ENCODE measurements around the gene KCNK3. TPM values are rescaled to one million over a fixed set of nuclear protein-coding genes. Genes with fewer than 3 reads are reported as not detected.

Gene KCNK3
- total RNA-seq, 1 experiment from 2014 or later, result 0.09 TPM

DNA sequence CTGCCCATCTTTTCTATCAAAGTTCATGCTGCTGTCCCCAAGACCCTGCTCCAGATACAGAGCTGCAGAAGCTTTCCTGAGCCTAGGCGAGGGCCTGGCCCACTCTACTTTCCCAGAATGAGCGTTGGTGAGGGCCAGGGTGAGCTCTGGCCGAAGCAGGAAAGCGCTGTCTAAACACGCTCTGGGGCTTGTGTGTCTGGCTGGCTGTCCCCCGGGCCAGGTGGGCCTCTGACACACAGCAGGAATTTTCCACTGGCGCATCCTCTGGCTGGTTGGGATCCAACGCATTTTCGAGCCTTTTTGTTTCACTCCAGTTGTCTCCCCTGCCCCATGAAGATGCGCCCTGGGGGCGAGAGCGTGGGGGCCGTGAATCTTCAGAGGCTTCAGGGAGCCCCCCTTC lies 17.8 kb upstream of the KCNK3 start:
- no CpG with 5 or more reads among the region's 13 CpGs for WGBS (ENCODE audit: extremely low coverage, insufficient read length, low lambda C conversion rate)
- Histone ChIP-seq H3K79me1 (ENCODE audit: insufficient read depth, low read depth, low read length, poor library complexity, severe bottlenecking) (no peaks in the 10 kb centered on the region), H3K79me2 (ENCODE audit: insufficient read depth, low read length) (no peaks in the 10 kb centered on the region), H3K56ac (ENCODE audit: insufficient read length, low read depth, low read length) (no peak overlapping the region), H3K27me3 (ENCODE audit: insufficient read depth, low read length) (no peaks in the 10 kb centered on the region), H3K27ac (ENCODE audit: insufficient read length, low read depth, low read length) (no peak overlapping the region), H3T11ph (ENCODE audit: low read length) (no peak overlapping the region), H2BK20ac (ENCODE audit: low read depth, low read length, poor library complexity, severe bottlenecking) (no peak overlapping the region), H4K20me1 (ENCODE audit: control insufficient read depth, insufficient read depth, insufficient read length) (no peaks in the 10 kb centered on the region), H2AFZ (ENCODE audit: low read length) (no peak overlapping the region), H2BK5ac (ENCODE audit: insufficient read length, low read length) (no peak overlapping the region), H3K4ac (ENCODE audit: low read depth, low read length) (no peak overlapping the region), H3K4me2 (ENCODE audit: insufficient read depth, insufficient read length, low read length) (no peak overlapping the region), H3K9ac (ENCODE audit: extremely low read depth, insufficient read length, low read length) (no peak overlapping the region), H2AK5ac (ENCODE audit: insufficient read length, low read length) (no peak overlapping the region), H2BK15ac (ENCODE audit: low read depth, low read length) (no peak overlapping the region), H3K4me1 (ENCODE audit: insufficient read depth, low read length) (no peaks in the 10 kb centered on the region), H3K9me3 (ENCODE audit: control insufficient read depth, low read depth, low read length) (no peaks in the 10 kb centered on the region), H4K8ac (replicated peaks; ENCODE audit: insufficient read length, low read depth, low read length) (no peak overlapping the region), H3K14ac (ENCODE audit: insufficient read depth, low read length) (no peak overlapping the region), H3K18ac (ENCODE audit: insufficient read length, low read depth, low read length) (no peak overlapping the region), H2BK120ac (ENCODE audit: low read depth, low read length, poor library complexity, severe bottlenecking) (no peak overlapping the region), H2BK12ac (ENCODE audit: insufficient read length, low read depth, low read length) (no peak overlapping the region), H4K5ac (ENCODE audit: insufficient read length, low read depth, low read length) (no peak overlapping the region), H3K23me2 (ENCODE audit: insufficient read length, low read depth, low read length, poor library complexity, severe bottlenecking) (no peaks in the 10 kb centered on the region), H3K23ac (ENCODE audit: insufficient read length, low read depth, low read length) (no peak overlapping the region), H4K91ac (ENCODE audit: insufficient read length, low read depth, low read length) (no peak overlapping the region)
- Mint-ChIP-seq H3K36me3 (ENCODE audit: insufficient read depth in 1 of 3, low read depth in 3 of 3) (peaks cover 0 to 7% (median 7%) of the 10 kb centered on the region in 3 experiments; a peak in 3 of 7 replicates), H3K4me3 (no peak overlapping the region), H3K27me3 (ENCODE audit: low read depth) (peaks cover 33% of the 10 kb centered on the region), H3K9me3 (peaks cover 8 to 13% of the 10 kb centered on the region in 2 experiments; a peak in 3 of 5 replicates), H3K27ac (no peak overlapping the region), H3K4me1 (peaks cover 7 to 15% of the 10 kb centered on the region in 2 experiments)
- no peak for DNase-seq
- TF ChIP-seq CTCF (conservative IDR thresholded peaks at IDR 0.05), result no peak

Measured in H9 (cell line).